Stimulated activated CD8-positive, alpha-beta memory T cell treated with anti-CD3 and anti-CD28 coated beads, Interleukin-15, amount 100 ng/mL, for 1 hour (primary cell): Measurements from ENCODE around the gene ANKRD1.

Experiments used
- DNase-seq: peaks from one replicate; pipeline ENCODE4 v3.0.0-alpha.2; 2020; ENCODE audit warnings: low read depth

The ANKRD1 gene

GRCh38 chr10:90935581-90936275 lies 14.8 kb upstream of the ANKRD1 start:
- no peak for DNase-seq

GRCh38 chr10:90930971-90931871 lies 10.3 kb upstream of the ANKRD1 start:
- no peak for DNase-seq

DNA sequence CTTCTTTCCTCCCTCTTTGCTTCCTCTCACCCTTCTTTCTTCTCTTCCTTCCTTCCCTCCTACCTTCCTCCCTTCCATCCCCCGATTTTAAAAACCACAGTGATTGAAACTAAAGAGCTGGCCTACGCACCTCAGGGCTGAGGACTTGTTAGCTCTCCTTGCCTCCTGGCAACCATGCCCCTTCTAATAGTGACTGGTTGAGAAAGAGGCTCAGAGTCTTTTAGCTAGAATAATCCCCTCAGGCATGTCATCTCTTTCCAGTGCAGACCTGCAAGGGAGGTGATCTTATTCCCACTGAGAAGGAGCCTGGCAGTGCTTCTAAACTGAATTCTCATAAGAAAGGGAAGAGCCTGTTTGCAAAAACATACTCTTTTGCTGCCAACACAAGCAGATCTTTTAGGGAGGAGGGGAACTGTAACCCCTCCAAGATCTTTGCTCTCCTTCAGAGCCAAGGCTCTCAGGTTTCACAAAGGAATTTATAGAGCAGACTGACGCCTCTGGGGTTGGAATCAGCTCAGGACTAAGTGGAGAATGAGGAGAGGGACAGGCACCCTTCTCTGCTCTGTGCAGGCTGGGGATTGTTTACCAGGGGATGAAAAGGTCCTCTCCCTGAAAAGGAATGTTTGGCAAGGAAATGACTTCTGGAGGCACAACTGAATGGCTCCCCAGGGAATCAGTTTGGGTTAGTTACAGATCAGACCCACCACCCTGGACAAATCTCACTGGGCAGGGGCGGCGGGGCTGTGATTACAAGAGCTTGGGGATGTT lies 9.4 kb upstream of the ANKRD1 start:
- DNase-seq, result no peak

GRCh38 chr10:90929179-90929578 lies 8.3 kb upstream of the ANKRD1 start:
- no peak for DNase-seq

- DNase-seq, result no peak
Observed at GRCh38 chr10:90927293-90927692, 6.4 kb upstream of the ANKRD1 start.

- DNase-seq, result no peak
Observed at GRCh38 chr10:90925079-90926029, 4.5 kb upstream of the ANKRD1 start.

DNA sequence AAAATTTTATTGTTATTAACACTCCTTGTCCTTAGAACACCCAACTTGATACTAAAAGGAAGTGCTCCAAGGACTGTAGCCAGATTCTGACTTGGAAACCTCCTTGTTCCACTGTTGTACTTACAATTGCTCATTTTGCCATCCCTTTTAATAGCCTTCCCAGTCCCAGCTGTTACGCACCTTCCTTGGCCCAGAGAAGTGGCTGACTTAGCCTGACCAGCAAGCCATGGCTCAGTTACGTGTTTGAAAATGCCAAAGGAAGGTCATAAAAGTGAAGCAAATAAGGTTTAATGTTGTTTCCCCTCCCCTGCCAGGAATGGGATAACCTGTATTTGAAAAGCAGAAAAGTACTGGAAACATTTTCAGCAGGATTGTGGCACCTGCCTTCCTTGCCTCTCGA lies 3.7 kb upstream of the ANKRD1 start:
- no peak for DNase-seq

- DNase-seq, result no peak
Observed at GRCh38 chr10:90923111-90923731, 2.3 kb upstream of the ANKRD1 start.

DNA sequence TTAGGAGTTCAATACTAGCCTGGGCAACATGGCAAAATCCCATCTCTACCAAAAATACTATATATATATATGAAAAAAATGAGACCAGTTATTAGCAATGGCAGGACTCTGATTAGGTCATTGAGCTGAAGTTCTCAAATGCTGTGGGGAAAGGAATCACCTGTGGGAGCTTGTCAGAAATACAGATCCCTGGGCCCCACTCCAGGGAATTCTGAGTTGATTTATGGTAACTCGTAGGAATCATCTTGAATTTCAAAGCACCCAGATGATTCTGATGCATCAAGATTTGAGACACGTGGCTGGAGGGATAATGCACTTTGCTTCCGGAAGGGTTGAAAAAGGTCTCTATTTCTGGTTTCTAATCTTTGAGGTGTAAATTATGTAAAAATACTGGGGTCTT lies 1.0 kb upstream of the ANKRD1 start:
- DNase-seq, result no peak

GRCh38 chr10:90919683-90920574 lies 958 bp downstream of the ANKRD1 start:
- no peak for DNase-seq

- DNase-seq, result no peak
Observed at GRCh38 chr10:90917968-90918318, 2.9 kb downstream of the ANKRD1 start.

DNA sequence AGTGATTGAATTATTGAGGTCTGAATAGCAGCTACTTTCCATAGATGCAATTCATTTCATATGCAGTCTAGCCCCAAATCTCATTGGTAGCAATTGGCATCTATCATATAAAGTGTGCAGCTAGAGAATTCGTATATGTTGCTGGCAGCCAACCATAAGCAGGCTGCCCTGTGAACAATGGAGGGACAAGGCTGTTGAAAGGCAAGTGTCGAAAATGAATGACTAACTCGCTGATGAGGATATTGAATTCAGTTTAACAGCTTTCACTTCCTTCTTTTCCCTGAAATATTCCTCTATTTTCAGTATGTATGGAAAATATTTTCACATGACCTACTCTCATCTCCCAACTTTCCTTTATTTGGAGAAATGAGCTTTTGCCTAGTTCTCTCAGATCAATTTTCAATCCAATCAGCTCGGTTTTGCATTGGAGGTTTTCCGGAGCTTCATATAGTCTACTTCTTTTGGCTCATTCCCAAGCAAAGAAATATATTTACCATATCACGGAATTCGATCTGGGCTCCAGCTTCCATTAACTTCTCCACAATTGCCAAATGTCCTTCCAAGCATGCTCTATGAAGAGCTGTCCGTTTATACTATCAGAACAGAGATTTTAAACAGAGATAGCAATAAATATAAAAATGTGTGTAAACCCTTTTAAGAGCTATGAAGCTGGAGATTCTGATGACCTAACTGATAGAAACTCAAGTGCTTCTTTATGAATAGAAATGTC lies 3.5 kb downstream of the ANKRD1 start:
- DNase-seq, result no peak

GRCh38 chr10:90916392-90917237 lies 4.3 kb downstream of the ANKRD1 start:
- no peak for DNase-seq

- DNase-seq, result no peak
Observed at GRCh38 chr10:90915766-90916075, 5.2 kb downstream of the ANKRD1 start.

GRCh38 chr10:90914992-90915765 lies 5.7 kb downstream of the ANKRD1 start:
- DNase-seq, result no peak

DNA sequence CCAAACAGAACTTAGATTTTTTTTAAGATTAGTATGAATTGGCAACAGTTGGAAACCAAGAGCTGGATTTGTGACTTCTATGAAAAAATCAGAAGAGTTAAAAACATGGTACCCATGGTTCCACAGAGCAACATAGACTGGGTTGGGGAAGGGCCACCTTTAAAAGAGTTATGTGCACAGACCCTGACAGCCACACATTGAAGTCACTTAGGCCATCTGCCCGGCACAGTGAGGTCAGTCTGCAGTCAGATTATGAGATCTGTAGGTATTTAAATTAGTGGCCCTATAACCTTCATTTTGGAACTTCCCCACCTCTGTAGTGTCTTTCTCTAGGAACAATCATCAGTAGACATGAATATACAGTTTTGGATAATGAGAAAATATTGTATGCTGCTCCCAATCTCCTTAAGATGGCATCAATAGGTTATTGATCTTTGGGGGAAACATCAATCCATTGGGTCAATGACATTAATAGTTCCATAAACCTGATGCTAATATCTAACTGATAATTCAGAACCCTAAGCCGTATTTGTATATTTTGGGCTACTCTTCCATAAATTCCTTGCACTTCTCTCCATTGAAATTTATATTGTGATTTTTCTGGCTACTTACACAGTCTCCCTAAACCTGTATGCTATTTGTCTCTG lies 7.0 kb downstream of the ANKRD1 start:
- no peak for DNase-seq

GRCh38 chr10:90912854-90913479 lies 7.9 kb downstream of the ANKRD1 start:
- DNase-seq, result no peak
